Measurements from ENCODE around the gene CCDC33.

DNA sequence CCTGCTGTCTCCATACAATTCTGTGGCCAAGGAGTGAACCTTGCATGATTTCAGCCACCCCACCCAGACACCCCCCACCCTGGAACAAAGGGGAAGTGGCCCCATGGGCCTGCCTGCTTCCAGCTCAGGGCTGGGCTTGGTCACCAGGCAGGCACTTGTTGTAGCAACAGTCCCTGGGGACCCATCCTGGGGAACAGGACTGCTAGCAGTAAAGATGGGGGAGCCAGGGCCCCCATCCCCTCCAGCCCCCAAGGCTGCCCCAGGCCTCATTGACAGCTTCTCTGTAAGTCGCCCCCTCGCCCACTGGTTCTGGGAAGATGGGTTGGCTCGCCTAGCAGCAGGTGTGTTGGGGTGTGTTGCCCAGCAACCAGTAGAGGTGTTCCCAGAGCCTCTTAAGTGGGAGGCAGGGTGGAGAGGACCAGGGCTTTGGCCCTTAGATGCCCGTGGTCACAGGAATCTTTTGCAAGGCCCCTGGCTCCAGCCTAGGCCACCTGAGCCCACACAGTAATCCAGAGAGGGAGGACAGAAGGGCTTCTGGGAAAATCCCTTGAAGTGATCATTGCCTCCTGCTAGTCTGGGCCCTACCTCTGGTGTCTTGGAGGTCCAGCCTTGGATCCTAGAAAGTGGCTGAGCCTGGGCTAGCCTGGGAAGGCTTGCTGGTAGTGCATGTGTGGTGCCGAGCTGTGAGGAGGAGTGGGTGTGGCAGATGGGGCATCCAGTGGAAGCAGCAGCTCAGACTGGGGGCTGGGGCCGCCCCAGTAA lies 82.4 kb downstream of the CCDC33 start:
- TF ChIP-seq, protein P1, sequence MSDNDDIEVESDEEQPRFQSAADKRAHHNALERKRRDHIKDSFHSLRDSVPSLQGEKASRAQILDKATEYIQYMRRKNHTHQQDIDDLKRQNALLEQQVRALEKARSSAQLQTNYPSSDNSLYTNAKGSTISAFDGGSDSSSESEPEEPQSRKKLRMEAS (IDR thresholded peaks at IDR 0.05; ENCODE audit: low read depth, low read length): no peak
- no peak for TF ChIP-seq ATF3 (IDR thresholded peaks at IDR 0.05; ENCODE audit: borderline replicate concordance, extremely low read depth, low read depth, low read length)
- TF ChIP-seq POLR2AphosphoS5 (IDR thresholded peaks at IDR 0.05; ENCODE audit: low read length): no peak

Measured in GM12878 (cell line).